ENCODE data around the gene THOC7. TPM values are rescaled to one million over a fixed set of nuclear protein-coding genes. Genes with fewer than 3 reads are reported as not detected.

THOC7 gene
- total RNA-seq, 1 donor from 2014 or later, result 61.6 TPM

DNA sequence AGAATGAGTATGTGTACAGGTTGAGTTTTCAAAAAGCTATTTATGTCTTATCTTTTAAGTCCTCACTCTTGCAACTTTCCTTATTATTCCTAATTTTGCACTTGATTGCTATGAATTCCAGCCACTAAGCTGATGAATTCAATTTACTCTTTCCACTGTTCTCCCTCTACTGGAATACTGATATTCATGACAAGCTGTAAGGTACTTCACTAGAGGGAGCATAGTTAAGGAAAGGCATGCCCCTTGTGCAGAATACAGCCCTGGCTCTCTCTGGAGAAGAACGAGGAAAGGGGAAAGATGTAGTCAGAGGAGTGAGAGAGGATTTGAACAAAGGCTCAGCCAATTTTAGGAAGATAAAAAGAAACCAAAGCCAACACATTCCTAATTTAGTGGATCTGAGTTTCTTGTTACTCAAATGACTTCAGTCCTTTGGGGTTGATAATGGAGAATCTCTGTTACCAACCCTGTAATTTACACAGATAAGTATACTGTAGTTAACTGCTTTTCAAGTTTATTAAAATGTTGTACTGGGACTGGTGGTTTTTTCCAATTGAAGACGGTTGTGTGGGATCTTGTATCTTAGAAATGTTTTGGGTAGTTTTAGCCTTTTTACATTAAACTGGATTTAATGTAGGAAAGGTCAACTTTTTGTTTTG is 44.6 kb upstream of the THOC7 start:
- DNase-seq (ENCODE audit: low read depth) (no peak), FAIRE-seq (no peak)
- Mint-ChIP-seq H3K27ac (ENCODE audit: unreplicated experiment) (no peak overlapping the region), H3K4me1 (ENCODE audit: low read depth, unreplicated experiment) (peaks cover 13% of the 10 kb centered on the region), H3K27me3 (ENCODE audit: low read depth, unreplicated experiment) (no peaks in the 10 kb centered on the region), H3K9me3 (ENCODE audit: unreplicated experiment) (no peaks in the 10 kb centered on the region), H3K4me3 (ENCODE audit: unreplicated experiment) (no peak overlapping the region), H3K36me3 (ENCODE audit: low read depth, unreplicated experiment) (peaks cover 3% of the 10 kb centered on the region)
- Histone ChIP-seq H3K9me3 (ENCODE audit: insufficient read depth, low read depth, low read length) (no peaks in the 10 kb centered on the region), H3K9ac (ENCODE audit: low read length) (no peak overlapping the region), H3K4me3 (ENCODE audit: insufficient read depth, low read depth, low read length) (no peak overlapping the region), H3K36me3 (ENCODE audit: insufficient read depth, low read length) (no peaks in the 10 kb centered on the region), H3K4me2 (ENCODE audit: low read length) (no peak overlapping the region), H4K20me1 (ENCODE audit: insufficient read depth, low read length) (peaks cover 20% of the 10 kb centered on the region), H3K79me2 (ENCODE audit: insufficient read depth, low read length) (peaks cover 4% of the 10 kb centered on the region), H3K4me1 (ENCODE audit: insufficient read depth, low read length) (peaks cover 16% of the 10 kb centered on the region), H3K27me3 (ENCODE audit: insufficient read depth, low read length) (no peaks in the 10 kb centered on the region), H2AFZ (ENCODE audit: low read depth, low read length) (no peak overlapping the region), H3K27ac (ENCODE audit: low read depth, low read length) (no peak overlapping the region)
- no peak for TF ChIP-seq EZH2 (IDR thresholded peaks at IDR 0.05; ENCODE audit: insufficient read depth, low read length)
- TF ChIP-seq, protein P1, sequence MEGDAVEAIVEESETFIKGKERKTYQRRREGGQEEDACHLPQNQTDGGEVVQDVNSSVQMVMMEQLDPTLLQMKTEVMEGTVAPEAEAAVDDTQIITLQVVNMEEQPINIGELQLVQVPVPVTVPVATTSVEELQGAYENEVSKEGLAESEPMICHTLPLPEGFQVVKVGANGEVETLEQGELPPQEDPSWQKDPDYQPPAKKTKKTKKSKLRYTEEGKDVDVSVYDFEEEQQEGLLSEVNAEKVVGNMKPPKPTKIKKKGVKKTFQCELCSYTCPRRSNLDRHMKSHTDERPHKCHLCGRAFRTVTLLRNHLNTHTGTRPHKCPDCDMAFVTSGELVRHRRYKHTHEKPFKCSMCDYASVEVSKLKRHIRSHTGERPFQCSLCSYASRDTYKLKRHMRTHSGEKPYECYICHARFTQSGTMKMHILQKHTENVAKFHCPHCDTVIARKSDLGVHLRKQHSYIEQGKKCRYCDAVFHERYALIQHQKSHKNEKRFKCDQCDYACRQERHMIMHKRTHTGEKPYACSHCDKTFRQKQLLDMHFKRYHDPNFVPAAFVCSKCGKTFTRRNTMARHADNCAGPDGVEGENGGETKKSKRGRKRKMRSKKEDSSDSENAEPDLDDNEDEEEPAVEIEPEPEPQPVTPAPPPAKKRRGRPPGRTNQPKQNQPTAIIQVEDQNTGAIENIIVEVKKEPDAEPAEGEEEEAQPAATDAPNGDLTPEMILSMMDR (IDR thresholded peaks at IDR 0.05; ENCODE audit: insufficient read depth, low read depth, low read length), result peak; percentile 27

DNA sequence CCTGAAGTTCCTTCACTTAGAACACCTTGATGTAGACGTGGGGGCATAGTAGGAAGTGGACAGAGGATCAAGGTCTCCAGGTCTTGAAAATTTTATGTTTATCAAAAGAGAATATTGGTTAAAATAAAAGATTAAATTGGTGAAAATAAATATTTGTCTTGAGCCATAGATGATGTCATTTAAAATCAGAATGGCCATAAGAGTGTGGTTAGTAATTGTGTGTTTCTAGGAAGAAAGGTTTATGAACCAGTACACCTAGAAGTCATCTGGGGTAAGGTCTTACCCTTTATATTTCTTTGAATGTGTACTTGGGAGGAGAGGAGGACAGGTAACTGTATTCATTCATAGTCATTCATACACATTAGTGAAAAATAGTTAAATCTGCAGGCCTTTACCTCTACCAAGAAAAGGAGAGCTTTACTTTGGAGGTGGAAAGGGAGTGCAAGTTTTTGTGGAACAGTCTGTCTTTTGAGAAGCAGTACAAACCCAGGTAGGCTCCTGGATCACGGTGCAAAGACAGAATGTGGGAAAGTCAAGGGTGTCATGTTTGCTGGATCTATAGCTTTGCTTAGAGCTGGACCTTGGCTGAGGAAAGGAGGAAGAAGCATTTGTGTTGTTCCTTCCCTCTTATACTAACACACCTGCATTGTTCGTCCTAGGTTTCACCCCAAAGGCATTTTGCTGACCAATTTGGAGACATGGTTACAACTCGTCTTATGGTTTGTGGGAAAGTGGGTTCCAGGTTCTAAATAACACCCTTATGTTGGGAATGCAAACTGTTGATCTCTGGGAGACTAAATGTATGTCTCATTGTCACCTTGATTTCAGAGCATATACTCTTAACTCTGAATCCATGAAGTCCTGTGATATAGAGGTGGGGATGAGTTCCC is 42.4 kb upstream of the THOC7 start:
- Mint-ChIP-seq H3K4me1 (ENCODE audit: low read depth, unreplicated experiment) (peaks cover 6% of the 10 kb centered on the region), H3K9me3 (ENCODE audit: unreplicated experiment) (no peaks in the 10 kb centered on the region), H3K27me3 (ENCODE audit: low read depth, unreplicated experiment) (no peaks in the 10 kb centered on the region), H3K27ac (ENCODE audit: unreplicated experiment) (no peak overlapping the region), H3K4me3 (ENCODE audit: unreplicated experiment) (no peak overlapping the region), H3K36me3 (ENCODE audit: low read depth, unreplicated experiment) (peaks cover 3% of the 10 kb centered on the region)
- Histone ChIP-seq H4K20me1 (ENCODE audit: insufficient read depth, low read length) (peaks cover 23% of the 10 kb centered on the region), H3K9ac (ENCODE audit: low read length) (no peak overlapping the region), H3K4me1 (ENCODE audit: insufficient read depth, low read length) (peaks cover 6% of the 10 kb centered on the region), H3K27ac (ENCODE audit: low read depth, low read length) (no peak overlapping the region), H3K27me3 (ENCODE audit: insufficient read depth, low read length) (no peaks in the 10 kb centered on the region), H3K79me2 (ENCODE audit: insufficient read depth, low read length) (no peaks in the 10 kb centered on the region), H2AFZ (ENCODE audit: low read depth, low read length) (no peak overlapping the region), H3K36me3 (ENCODE audit: insufficient read depth, low read length) (no peaks in the 10 kb centered on the region), H3K4me2 (ENCODE audit: low read length) (no peak overlapping the region), H3K9me3 (ENCODE audit: insufficient read depth, low read depth, low read length) (no peaks in the 10 kb centered on the region), H3K4me3 (ENCODE audit: insufficient read depth, low read depth, low read length) (no peak overlapping the region)
- TF ChIP-seq, protein P1 (IDR thresholded peaks at IDR 0.05; ENCODE audit: insufficient read depth, low read depth, low read length), result no peak
- no peak for TF ChIP-seq EZH2 (IDR thresholded peaks at IDR 0.05; ENCODE audit: insufficient read depth, low read length)
- DNase-seq (ENCODE audit: low read depth) (no peak), FAIRE-seq (no peak)

Data from astrocyte (in vitro differentiated cells and primary cell).